HL-60/S4 treated with retinoic acid at 250 ng/mL for 4 days and 3 days (cell line): ENCODE data around the gene SMG9.

Experiments used
- in situ Hi-C: fragments of 300-500 bp; cut with MboI; formaldehyde crosslinking; loops from 2 replicates; pipeline ENCODE4 v1.7.0; 2022; ENCODE audit warnings: low sequenced_read_pairs

SMG9 gene

GRCh38 chr19:43726736-43727592, 27.8 kb downstream of the SMG9 start:
- in situ Hi-C loops = no loop called here

- in situ Hi-C loops = no loop called here
Observed at GRCh38 chr19:43725468-43725867, 29.3 kb downstream of the SMG9 start.

GRCh38 chr19:43724896-43725295, 29.9 kb downstream of the SMG9 start:
- in situ Hi-C loops = no loop called here

GRCh38 chr19:43723588-43723987, 31.2 kb downstream of the SMG9 start:
- in situ Hi-C loops = no loop called here

GRCh38 chr19:43721469-43722048, 33.2 kb downstream of the SMG9 start:
- in situ Hi-C loops = no loop called here

- in situ Hi-C loops = no loop called here
Observed at GRCh38 chr19:43720936-43721335, 33.8 kb downstream of the SMG9 start.

- in situ Hi-C loops = no loop called here
Observed at GRCh38 chr19:43719918-43720317, 34.8 kb downstream of the SMG9 start.

GRCh38 chr19:43719378-43719868, 35.3 kb downstream of the SMG9 start:
- in situ Hi-C loops = no loop called here

GRCh38 chr19:43718627-43719377, 36.0 kb downstream of the SMG9 start:
- in situ Hi-C loops = no loop called here

GRCh38 chr19:43715776-43716175, 39.0 kb downstream of the SMG9 start, which contains the start of gene IRGC:
Gene IRGC, plus strand, starts transcription at chr19:43716076. Its CDS starts 2,483 bp downstream, at chr19:43718559.
- in situ Hi-C loops = no loop called here

- in situ Hi-C loops = no loop called here
Observed at GRCh38 chr19:43713208-43713607, 41.6 kb downstream of the SMG9 start.

GRCh38 chr19:43711751-43712355, 42.9 kb downstream of the SMG9 start:
- in situ Hi-C loops = no loop called here

- in situ Hi-C loops = no loop called here
Observed at GRCh38 chr19:43708716-43709115, 46.0 kb downstream of the SMG9 start.

GRCh38 chr19:43707158-43707712, 47.5 kb downstream of the SMG9 start:
- in situ Hi-C loops = no loop called here

GRCh38 chr19:43705729-43706128, 49.0 kb downstream of the SMG9 start:
- in situ Hi-C loops = no loop called here

- in situ Hi-C loops = no loop called here
Observed at GRCh38 chr19:43704002-43704705, 50.6 kb downstream of the SMG9 start.

GRCh38 chr19:43700395-43701000, 54.3 kb downstream of the SMG9 start:
- in situ Hi-C loops = no loop called here

- in situ Hi-C loops = no loop called here
Observed at GRCh38 chr19:43699506-43700394, 55.0 kb downstream of the SMG9 start.

- in situ Hi-C loops = no loop called here
Observed at GRCh38 chr19:43697295-43697694, 57.5 kb downstream of the SMG9 start.
